Measurements from ENCODE around the gene TGFBR2. TPM values are rescaled to one million over a fixed set of nuclear protein-coding genes. Genes with fewer than 3 reads are reported as not detected.

TGFBR2 gene
- total and polyA plus RNA-seq, 2 of the 13 experiments (the other 11 are each of a cell fraction or from before 2014, with no cell fraction given) = 82.2 to 187 TPM

DNA sequence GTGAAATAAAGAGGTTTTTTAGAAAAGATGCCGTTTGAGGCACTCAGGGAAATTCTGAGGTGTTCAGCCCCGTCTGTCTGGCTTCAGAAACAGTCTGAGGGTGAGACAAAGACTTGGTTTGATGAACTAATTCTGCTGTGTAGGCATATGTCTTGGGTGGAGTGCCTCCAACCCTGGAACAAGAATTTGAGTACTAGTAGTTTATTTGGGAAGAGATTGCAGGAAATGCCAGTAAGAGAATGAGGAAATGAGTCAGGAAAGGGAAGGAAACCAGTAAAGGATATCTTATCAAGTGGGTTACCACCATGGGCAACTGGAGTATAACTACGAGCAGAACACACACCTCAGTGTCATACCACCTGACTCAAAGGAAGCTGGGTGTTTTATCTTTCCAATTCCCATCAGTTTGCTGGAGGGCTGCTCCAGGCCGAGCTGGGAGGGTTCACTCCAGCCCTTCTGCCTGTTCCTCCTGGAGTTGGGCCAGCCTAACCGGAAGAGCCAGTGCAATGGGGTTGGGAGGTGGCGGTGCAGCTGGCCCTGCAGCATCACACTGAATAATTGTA is 75.3 kb downstream of the TGFBR2 start (continued):
- TF ChIP-seq AGO2 (optimal IDR thresholded peaks at IDR 0.05; ENCODE audit: low read depth, low read length) (peak; percentile 91), MAFK (conservative IDR thresholded peaks at IDR 0.05 in 1 of 2, IDR thresholded peaks at IDR 0.05 in 1 of 2; ENCODE audit: low read length in 2 of 2) (peak; percentile 26 to 41; a peak in 2 of 4 replicates), POLR2G (IDR thresholded peaks at IDR 0.05; ENCODE audit: low read depth, low read length) (peak; percentile 27; the same call in 1 of the 2 replicates), MIER2 (CRISPR knock-in tag; IDR thresholded peaks at IDR 0.05) (no peak)

DNA sequence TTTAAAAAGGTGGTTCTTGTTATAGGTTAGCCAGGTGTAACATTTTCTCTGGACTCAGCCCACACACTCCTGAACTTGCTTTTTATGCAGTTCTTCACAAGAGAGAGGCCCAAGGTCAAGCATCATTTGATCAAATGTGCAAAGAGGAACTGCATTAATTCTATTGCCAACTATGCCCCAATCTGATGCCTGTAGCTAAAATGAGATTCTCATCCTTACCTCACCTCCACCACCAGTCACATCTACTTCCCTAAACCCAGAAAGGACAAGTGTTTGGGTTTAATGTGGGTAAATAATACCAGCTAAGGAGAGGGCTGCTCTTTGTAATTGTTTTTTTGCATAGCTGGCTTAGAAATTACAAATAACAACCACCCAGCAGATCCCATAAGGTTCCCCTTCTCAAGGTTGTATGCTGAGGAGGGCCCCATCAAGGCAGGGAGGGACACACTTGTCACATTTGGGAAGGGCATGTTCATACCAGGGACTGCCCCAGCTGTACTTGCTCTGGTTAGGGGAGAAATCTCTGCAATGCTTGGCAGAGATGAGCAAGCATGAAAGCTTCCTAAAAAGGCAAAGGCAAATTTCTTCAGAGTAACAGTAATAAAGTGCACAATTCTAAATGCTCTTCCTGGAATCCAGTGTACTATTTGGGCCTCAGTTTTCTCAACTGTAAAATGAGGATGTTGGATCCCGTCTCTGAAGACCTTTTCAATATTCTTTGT is 76.2 kb downstream of the TGFBR2 start:
- no TSS peak for BruUV-seq (replicated peaks)
- DNase-seq (ENCODE audit: low spot score) (no peak), ATAC-seq (no peak), FAIRE-seq (no peak)
- H3K27me3 ChIP-seq (ENCODE audit: control insufficient read depth in 1 of 2, insufficient read depth in 2 of 2, low read length in 2 of 2) = no peaks in the 10 kb centered on the region
- H3K4me2 ChIP-seq (ENCODE audit: low read depth, low read length) = no peak overlapping the region
- 100% methylated on average over 1 of the region's 1 CpG for WGBS (ENCODE audit: low lambda C conversion rate)
- intact Hi-C loops (cut with micrococcal nuclease; ENCODE audit: unreplicated experiment) = no loop called here
- no peak overlapping the region for H2AFZ ChIP-seq (ENCODE audit: low read length)
- in situ Hi-C loops (cut with HindIII; ENCODE audit: extremely low pct_ligation_motif_present, low pct_unique_long_range_greater_than_20kb) = no loop called here
- H3K4me3 ChIP-seq (replicated peaks in 1 of 3; ENCODE audit: insufficient read depth in 1 of 3, low read depth in 2 of 3, low read length in 3 of 3) = no peak overlapping the region
- H3K79me2 ChIP-seq (ENCODE audit: insufficient read depth, low read length) = peaks cover 54% of the 10 kb centered on the region
- peaks cover 34 to 89% of the 10 kb centered on the region in 2 experiments for H3K36me3 ChIP-seq (replicated peaks in 1 of 2; ENCODE audit: control insufficient read depth in 1 of 2, insufficient read depth in 2 of 2, low read length in 2 of 2)
- peaks cover 29% of the 10 kb centered on the region for H3K4me1 ChIP-seq (ENCODE audit: insufficient read depth, low read length)
- H4K20me1 ChIP-seq (ENCODE audit: insufficient read depth, low read length) = peaks cover 81% of the 10 kb centered on the region
- TF ChIP-seq CENPT (CRISPR knock-in tag; IDR thresholded peaks at IDR 0.05; ENCODE audit: low read depth) (no peak), RBM22 (optimal IDR thresholded peaks at IDR 0.05; ENCODE audit: low read length) (peak; percentile 95)
- TF ChIP-seq, protein P1, sequence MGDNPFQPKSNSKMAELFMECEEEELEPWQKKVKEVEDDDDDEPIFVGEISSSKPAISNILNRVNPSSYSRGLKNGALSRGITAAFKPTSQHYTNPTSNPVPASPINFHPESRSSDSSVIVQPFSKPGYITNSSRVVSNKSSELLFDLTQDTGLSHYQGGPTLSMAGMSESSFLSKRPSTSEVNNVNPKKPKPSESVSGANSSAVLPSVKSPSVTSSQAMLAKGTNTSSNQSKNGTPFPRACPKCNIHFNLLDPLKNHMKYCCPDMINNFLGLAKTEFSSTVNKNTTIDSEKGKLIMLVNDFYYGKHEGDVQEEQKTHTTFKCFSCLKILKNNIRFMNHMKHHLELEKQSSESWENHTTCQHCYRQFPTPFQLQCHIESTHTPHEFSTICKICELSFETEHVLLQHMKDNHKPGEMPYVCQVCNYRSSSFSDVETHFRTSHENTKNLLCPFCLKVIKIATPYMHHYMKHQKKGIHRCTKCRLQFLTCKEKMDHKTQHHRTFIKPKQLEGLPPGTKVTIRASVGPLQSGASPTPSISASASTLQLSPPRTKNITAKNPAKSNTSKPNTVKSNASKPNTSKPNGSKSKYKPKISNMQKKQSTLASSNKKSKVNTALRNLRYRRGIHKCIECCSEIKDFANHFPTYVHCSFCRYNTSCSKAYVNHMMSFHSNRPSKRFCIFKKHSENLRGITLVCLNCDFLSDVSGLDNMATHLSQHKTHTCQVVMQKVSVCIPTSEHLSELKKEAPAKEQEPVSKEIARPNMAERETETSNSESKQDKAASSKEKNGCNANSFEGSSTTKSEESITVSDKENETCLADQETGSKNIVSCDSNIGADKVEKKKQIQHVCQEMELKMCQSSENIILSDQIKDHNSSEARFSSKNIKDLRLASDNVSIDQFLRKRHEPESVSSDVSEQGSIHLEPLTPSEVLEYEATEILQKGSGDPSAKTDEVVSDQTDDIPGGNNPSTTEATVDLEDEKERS (CRISPR knock-in tag; IDR thresholded peaks at IDR 0.05) = 0 out of 2 replicates have a peak, but pooled peaks have one; percentile 18
- no peaks in the 10 kb centered on the region for H3K9me3 ChIP-seq (ENCODE audit: low read length)
- POLR2A ChIA-PET = no interaction called here
- no peak overlapping the region for H3K9ac ChIP-seq (ENCODE audit: insufficient read depth, low read depth, low read length)
- CTCF ChIA-PET (ENCODE audit: low intra/inter-chr PET ratio, low total read pairs) = no interaction called here
- no peak overlapping the region for H3K27ac ChIP-seq (ENCODE audit: extremely low read length, insufficient read depth, low read length)

Measured in HepG2 (cell line).